PC-3 (cell line): ENCODE data around the gene GFOD1. TPM values are rescaled to one million over a fixed set of nuclear protein-coding genes. Genes with fewer than 3 reads are reported as not detected.

Source experiments
- ATAC-seq: fragments of 200-7000 bp; cut with Tn5 transposase; 2 replicates; pipeline ENCODE4 v1.9.1; 2020; ENCODE audit warnings: mild to moderate bottlenecking, moderate library complexity
- BruUV-seq: library from RNA; stranded (reverse); fragments of 400-500 nt; replicated peaks from 2 replicates; lab custom pipeline; 2021; lab: Mats Ljungman, UMichigan
- CTCF ChIA-PET: fragments of 300-600 bp; sonication (Branson Sonifier 250); formaldehyde crosslinking; loops from one replicate; lab custom pipeline; 2022; ENCODE audit warnings: antibody characterized with exemption; lab: Charles Lee
- POLR2A ChIA-PET: fragments of 300-600 bp; sonication (Branson Sonifier 250); formaldehyde crosslinking; loops from one replicate; lab custom pipeline; 2022; ENCODE audit warnings: antibody characterized with exemption; ENCODE audit not compliant: unreplicated experiment; lab: Charles Lee
- DNase-seq: peaks from one replicate; pipeline ENCODE4 v3.0.0-alpha.2; 2015
- H2AFZ ChIP-seq: fragments of 300-600 bp; sonication (generic); 2 replicates; pipeline ENCODE4 v1.6.0; 2016; ENCODE audit warnings: antibody characterized with exemption, low read length
- H3F3A ChIP-seq: fragments of 300-600 bp; sonication (generic); one replicate; pipeline ENCODE4 v1.6.0; 2017; ENCODE audit warnings: antibody characterized with exemption, low read length, control low read depth, mild to moderate bottlenecking; ENCODE audit not compliant: unreplicated experiment
- H3K27ac ChIP-seq: fragments of 300-600 bp; sonication (generic); 2 replicates; pipeline ENCODE4 v1.5.1; 2016; ENCODE audit warnings: mild to moderate bottlenecking, low read length
- H3K27me3 ChIP-seq: fragments of 300-600 bp; sonication (generic); 2 replicates; pipeline ENCODE4 v1.6.1; 2016; ENCODE audit warnings: low read length, mixed read lengths
- H3K36me3 ChIP-seq: fragments of 300-600 bp; sonication (generic); 2 replicates; pipeline ENCODE4 v1.6.1; 2016; ENCODE audit warnings: low read depth, mixed run types, low read length, mixed read lengths
- H3K4me1 ChIP-seq: fragments of 300-600 bp; sonication (generic); 2 replicates; pipeline ENCODE4 v1.5.1; 2016; ENCODE audit warnings: low read length; ENCODE audit not compliant: insufficient read depth
- H3K4me2 ChIP-seq: fragments of 300-600 bp; sonication (generic); 2 replicates; pipeline ENCODE4 v1.6.0; 2016; ENCODE audit warnings: low read length
- H3K4me3 ChIP-seq: fragments of 300-600 bp; sonication (generic); 2 replicates; pipeline ENCODE4 v1.5.1; 2016; ENCODE audit warnings: mild to moderate bottlenecking, low read length, mixed read lengths
- H3K79me2 ChIP-seq: fragments of 300-600 bp; sonication (generic); 2 replicates; pipeline ENCODE4 v1.6.1; 2017; ENCODE audit warnings: low read length, mixed read lengths
- H3K9ac ChIP-seq: fragments of 300-600 bp; sonication (generic); 2 replicates; pipeline ENCODE4 v1.6.0; 2016; ENCODE audit warnings: mild to moderate bottlenecking, low read length
- H3K9me2 ChIP-seq: fragments of 300-600 bp; sonication (generic); replicated peaks from 2 replicates; pipeline ENCODE4 v1.6.1; 2016; ENCODE audit warnings: mixed run types, low read length, mixed read lengths
- H3K9me3 ChIP-seq: fragments of 300-600 bp; sonication (generic); 2 replicates; pipeline ENCODE4 v1.6.1; 2016; ENCODE audit warnings: low read length, mixed read lengths
- H4K20me1 ChIP-seq: fragments of 300-600 bp; sonication (generic); 2 replicates; pipeline ENCODE4 v1.6.1; 2016; ENCODE audit warnings: low read length, mixed read lengths
- CTCF ChIP-seq: fragments of 300-600 bp; sonication (generic); conservative IDR thresholded peaks from 2 replicates; pipeline ENCODE4 v1.5.1; 2017; ENCODE audit warnings: antibody characterized with exemption, low read depth, mild to moderate bottlenecking, low read length
- EZH2 ChIP-seq: fragments of 300-600 bp; sonication (generic); IDR thresholded peaks from one replicate; pipeline ENCODE4 v1.6.1; 2017; ENCODE audit warnings: antibody characterized with exemption, mild to moderate bottlenecking, low read length; ENCODE audit not compliant: unreplicated experiment
- intact Hi-C: fragments of 100-400 bp; cut with micrococcal nuclease; formaldehyde crosslinking; loops from 2 replicates; pipeline ENCODE4 v1.9.0; 2023
- total RNA-seq: library from RNA; depleted of rRNA; stranded (reverse); fragments of >200 nt; gene quantifications from 2 replicates; pipeline ENCODE4 v1.2.3, GENCODE V29; 2014

GFOD1 gene
- total RNA-seq, 1 experiment from 2014 or later, result 16.0 TPM

- no peak overlapping the region for H3K9ac ChIP-seq
- ChIA-PET CTCF (interaction anchor here (0.6 to 1.1 kb wide), 4 partner anchors 13 to 154 kb away, joined by 3 to 7 read pairs (median 4); partner anchors contain the start of gene TBC1D7), POLR2A (interaction anchor here (0.6 kb wide), 1 partner anchor 54 kb away, joined by 3 read pairs; no protein-coding TSS in a partner anchor)
- no peak overlapping the region for H2AFZ ChIP-seq
- no peaks in the 10 kb centered on the region for H3K9me2 ChIP-seq
- no peaks in the 10 kb centered on the region for H4K20me1 ChIP-seq
- ATAC-seq (peak; percentile 78), DNase-seq (peak; percentile 23)
- no peak overlapping the region for H3K27ac ChIP-seq
- H3K4me1 ChIP-seq, result peaks cover 12% of the 10 kb centered on the region; the same call in 1 of the 2 replicates
- 0 out of 2 replicates have a peak, but pooled peaks cover 3% of the 10 kb centered on the region for H3K79me2 ChIP-seq
- no peaks in the 10 kb centered on the region for H3K27me3 ChIP-seq
- no peak overlapping the region for H3K4me3 ChIP-seq
- TF ChIP-seq EZH2, result no peak
- peak; percentile 18; the same call in 1 of the 2 replicates for TF ChIP-seq CTCF
- no peak overlapping the region for H3K4me2 ChIP-seq
- H3F3A ChIP-seq, result no peaks in the 10 kb centered on the region
- no TSS peak for BruUV-seq
- H3K36me3 ChIP-seq, result no peaks in the 10 kb centered on the region
- H3K9me3 ChIP-seq, result no peaks in the 10 kb centered on the region
- intact Hi-C loops, result loop anchor here (2.0 to 5.0 kb wide), 2 partner anchors 69 to 154 kb away; no protein-coding TSS in a partner anchor
These were observed 103.9 kb downstream of the GFOD1 start for GRCh38 chr6:13383328-13384163.

- BruUV-seq, result no TSS peak
- no peaks in the 10 kb centered on the region for H3K9me3 ChIP-seq
- no peak overlapping the region for H3K4me3 ChIP-seq
- TF ChIP-seq EZH2, result no peak
- no peak for TF ChIP-seq CTCF
- no peak overlapping the region for H3K4me2 ChIP-seq
- H3K79me2 ChIP-seq, result no peaks in the 10 kb centered on the region
- peaks cover 12% of the 10 kb centered on the region; the same call in 1 of the 2 replicates for H3K4me1 ChIP-seq
- no peak for ATAC-seq
- ChIA-PET POLR2A (interaction anchor here (0.7 kb wide), 1 partner anchor 11 kb away, joined by 4 read pairs; no protein-coding TSS in a partner anchor), CTCF (no interaction called here)
- H3K27ac ChIP-seq, result no peak overlapping the region
- no peaks in the 10 kb centered on the region for H3F3A ChIP-seq
- H2AFZ ChIP-seq, result no peak overlapping the region
- H4K20me1 ChIP-seq, result no peaks in the 10 kb centered on the region
- H3K9ac ChIP-seq, result no peak overlapping the region
- H3K27me3 ChIP-seq, result no peaks in the 10 kb centered on the region
- DNase-seq, result no peak
- no peaks in the 10 kb centered on the region for H3K9me2 ChIP-seq
- H3K36me3 ChIP-seq, result no peaks in the 10 kb centered on the region
- intact Hi-C loops, result loop anchor here (5.0 kb wide), 1 partner anchor 157 kb away; no protein-coding TSS in a partner anchor
These were observed 106.6 kb downstream of the GFOD1 start for GRCh38 chr6:13380761-13381160.
